SW480 (cell line): ENCODE data around the gene RAB3GAP1.

ENCODE experiments used
- DNase-seq: peaks from one replicate; pipeline ENCODE4 v3.0.0-alpha.2; 2016; ENCODE audit warnings: low spot score

Gene RAB3GAP1

GRCh38 chr2:135163901-135164300 is 111.8 kb downstream of the RAB3GAP1 start:
- DNase-seq, result no peak

- no peak for DNase-seq
Observed at GRCh38 chr2:135164431-135164830, 112.3 kb downstream of the RAB3GAP1 start.

DNA sequence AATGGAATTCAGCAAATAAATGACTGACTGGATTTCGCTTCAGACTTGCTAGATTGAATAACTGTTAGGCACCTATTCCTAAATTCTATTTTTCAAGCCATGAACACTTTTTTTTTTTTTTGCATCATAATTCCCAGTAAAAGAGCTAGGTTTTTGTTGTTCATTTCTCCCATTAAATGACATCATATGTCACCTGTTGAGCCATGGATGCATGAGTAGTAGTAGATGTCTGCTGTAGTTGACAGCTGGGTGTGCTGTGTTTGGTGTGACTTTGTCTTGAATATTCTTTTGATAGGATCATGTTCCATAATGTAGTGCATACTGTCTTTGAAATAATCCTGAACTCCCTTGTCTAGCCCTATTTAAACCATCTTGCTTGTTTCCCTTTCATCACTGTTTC is 115.2 kb downstream of the RAB3GAP1 start:
- no peak for DNase-seq

GRCh38 chr2:135168204-135168856 is 116.2 kb downstream of the RAB3GAP1 start:
- DNase-seq, result no peak

DNA sequence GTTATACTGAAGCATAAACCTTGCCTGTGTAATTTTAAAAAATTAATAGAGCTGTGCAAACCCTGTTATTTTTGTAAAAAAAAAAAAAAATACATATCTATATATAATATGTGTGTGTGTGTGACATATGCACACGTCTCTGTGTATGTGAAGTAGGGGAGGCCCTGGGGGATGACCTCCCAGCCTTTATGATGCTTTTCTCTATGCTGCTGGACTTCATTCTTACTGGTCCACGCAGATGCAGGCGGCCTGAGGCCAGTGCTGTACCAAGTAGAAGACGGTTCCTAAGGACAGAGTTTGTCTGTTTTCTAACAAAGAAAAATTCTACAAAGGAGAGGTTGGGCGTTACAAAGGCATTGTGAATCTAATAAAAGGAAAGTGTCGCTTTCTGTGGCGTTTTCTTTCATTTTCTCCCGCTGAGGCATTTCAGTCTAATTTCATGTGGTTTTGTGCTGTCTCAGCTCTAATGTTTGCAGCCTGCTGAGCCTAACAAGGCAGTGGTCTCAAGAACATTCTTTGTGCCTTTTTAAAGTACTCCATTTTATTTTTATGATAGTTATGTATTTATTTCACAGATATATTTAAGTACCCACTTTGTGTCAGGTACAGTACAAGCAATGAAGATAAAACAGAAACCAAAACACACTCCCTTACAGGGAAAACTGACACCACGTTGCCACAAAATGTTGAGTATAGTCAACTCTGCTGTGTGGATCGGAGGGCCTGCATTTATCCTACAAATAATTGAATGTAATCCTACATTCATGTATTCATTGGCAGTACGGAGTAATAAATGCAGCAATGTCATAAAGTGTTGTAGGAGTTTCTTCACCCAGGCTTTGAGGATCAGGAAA is 118.0 kb downstream of the RAB3GAP1 start:
- no peak for DNase-seq

GRCh38 chr2:135174049-135174809 is 122.1 kb downstream of the RAB3GAP1 start:
- DNase-seq, result no peak

DNA sequence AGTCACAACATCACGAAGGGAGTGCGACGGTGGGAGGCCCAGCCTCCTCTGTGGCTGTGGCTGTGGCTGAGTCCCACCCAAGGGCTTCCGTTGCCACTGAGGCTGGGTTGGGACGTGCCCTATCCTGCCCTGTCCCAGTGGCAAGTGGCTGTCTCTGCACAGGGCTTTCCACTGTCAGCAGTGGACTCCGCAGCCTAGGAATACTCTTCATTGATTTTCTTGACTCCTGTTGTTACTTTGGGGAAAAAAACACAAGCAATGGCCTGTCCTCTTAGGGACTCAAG is 122.7 kb downstream of the RAB3GAP1 start:
- DNase-seq, result no peak

- DNase-seq, result no peak
Observed at GRCh38 chr2:135175177-135175576, 123.1 kb downstream of the RAB3GAP1 start.

DNA sequence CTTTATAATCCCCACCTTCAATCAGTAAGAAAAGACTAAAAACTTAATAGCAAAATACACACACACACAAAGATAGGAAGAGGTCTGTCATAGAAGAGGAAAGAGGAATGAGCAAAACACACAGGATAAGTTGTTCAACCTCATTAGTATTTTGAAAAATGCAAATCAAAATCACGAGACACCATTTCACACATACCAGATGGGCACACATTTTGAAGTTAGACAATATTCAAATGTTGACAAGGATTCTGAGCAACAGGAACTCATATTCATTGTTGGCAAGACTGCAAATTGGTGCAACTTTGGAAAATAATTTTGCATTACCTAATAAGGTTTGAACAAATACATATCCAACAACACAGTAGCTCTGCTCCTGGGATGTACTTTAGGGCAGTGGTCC is 127.6 kb downstream of the RAB3GAP1 start:
- no peak for DNase-seq

DNA sequence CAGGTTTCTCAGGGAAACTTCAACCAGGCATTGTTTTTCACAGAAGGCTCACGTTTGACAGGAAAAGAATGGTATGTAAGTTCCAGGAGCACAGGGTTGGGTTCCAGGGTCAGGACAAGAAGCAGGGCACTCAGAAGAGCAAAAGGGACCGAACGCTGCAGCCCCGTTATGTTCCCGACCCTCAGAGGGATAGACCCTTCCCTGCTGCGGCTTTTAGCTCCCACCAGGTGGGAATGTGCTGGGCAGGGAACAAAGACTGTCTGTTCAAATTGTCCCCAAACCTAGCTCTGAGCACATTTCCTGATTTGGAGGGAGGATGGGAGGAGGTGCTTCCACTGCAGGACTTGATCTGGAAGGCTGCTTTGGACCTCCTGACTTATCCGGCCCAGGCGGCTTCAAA is 130.1 kb downstream of the RAB3GAP1 start:
- no peak for DNase-seq

DNA sequence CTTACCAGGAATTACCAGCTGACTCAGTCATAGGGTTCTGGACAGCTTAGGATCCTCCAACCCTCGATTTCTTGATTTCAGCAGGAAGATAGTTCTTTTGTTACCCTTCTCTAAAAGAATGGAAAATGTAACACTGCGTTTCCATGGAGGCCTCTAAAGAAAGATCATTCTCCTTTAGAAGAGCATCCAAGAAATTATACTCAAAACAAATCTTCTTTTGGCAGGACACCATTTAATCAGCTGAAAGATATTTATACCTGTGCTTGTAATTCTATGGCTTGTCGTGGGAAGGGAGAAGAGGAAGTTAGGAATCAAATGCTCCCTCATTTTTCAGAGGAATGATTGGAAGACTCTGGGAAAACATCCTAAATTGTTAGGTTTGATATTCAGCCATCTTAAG is 130.5 kb downstream of the RAB3GAP1 start:
- DNase-seq, result no peak

- no peak for DNase-seq
Observed at GRCh38 chr2:135183822-135184221, 131.7 kb downstream of the RAB3GAP1 start.

GRCh38 chr2:135186054-135186453 is 134.0 kb downstream of the RAB3GAP1 start:
- no peak for DNase-seq

DNA sequence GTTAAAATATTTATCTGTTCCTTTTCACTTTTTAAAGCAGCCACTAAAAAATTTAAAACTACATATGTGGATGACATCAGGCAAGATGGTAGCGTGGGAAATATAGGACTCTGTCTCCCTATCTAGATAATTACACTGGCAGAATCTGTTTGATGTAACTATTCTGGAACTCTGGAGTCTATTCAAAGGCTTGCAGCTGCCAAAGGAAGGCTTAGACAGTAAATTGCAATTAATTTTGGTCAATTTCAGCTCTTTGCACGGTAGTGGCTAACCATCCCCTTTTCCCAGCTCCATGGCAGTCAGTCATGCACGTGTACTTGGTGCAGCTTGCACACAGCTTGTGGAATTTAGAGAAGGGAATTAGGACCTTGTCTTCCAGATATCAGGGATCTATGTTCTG is 135.2 kb downstream of the RAB3GAP1 start:
- DNase-seq, result no peak

DNA sequence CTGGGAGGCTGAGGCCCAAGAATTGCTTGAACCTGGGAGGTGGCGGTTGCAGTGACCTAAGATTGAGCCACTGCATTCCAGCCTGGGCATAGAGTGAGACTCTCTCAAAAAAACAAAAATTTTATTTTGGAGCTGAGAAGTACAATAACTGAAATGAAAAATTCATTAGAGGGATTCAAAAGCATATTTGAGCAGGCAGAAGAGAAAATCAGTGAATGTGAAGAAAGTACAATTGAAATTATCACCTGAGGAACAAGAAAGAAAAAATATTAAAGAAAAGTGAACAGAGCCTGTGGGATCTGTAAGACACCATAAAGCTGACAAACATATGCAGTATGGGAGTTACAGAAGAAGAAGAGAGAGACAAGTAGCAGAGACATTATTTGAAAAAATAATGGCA is 137.1 kb downstream of the RAB3GAP1 start:
- DNase-seq, result no peak

- DNase-seq, result no peak
Observed at GRCh38 chr2:135190799-135191198, 138.7 kb downstream of the RAB3GAP1 start.

- no peak for DNase-seq
Observed at GRCh38 chr2:135198481-135198880, 146.4 kb downstream of the RAB3GAP1 start.

- DNase-seq, result no peak
Observed at GRCh38 chr2:135202751-135203150, 150.7 kb downstream of the RAB3GAP1 start.

- DNase-seq, result no peak
Observed at GRCh38 chr2:135203944-135204343, 151.9 kb downstream of the RAB3GAP1 start.

DNA sequence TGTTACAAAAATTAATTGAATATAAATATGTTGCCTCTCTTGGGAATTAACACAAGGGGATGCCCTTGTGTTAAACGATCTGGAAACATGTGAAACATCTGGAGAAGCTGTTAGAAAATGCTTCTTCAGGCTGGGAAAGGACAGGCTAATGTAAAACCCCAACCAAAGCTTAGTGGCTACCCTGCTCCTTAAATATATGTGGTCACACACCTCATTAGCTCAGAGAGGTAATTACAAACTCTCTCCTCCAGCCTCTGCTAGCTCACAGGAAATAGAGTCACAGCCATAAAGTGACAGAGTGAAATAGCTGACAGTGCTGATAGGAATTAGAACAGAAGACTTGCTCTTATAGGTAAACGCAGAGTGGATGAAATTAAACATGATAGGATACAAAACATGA is 155.9 kb downstream of the RAB3GAP1 start:
- DNase-seq, result no peak

- DNase-seq, result no peak
Observed at GRCh38 chr2:135212757-135213156, 160.7 kb downstream of the RAB3GAP1 start.

DNA sequence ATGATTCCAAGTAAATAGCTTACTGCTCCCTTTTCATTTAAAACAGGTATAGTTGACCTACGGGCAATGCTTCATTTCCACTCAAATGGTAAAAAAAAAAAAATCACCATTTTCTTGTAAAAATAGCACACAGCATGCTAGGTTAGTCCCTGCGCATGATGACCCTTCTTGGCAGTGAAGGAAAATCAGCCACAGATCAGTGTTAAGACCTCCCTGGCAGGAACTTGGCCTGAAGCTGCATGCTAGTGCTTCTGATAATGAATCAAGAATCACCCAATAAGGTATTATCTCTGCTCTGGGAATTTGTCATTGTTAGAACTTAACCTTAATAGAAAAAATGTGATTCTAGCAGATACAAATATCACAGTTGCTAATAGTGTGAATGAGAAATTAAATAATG is 166.3 kb downstream of the RAB3GAP1 start:
- no peak for DNase-seq

DNA sequence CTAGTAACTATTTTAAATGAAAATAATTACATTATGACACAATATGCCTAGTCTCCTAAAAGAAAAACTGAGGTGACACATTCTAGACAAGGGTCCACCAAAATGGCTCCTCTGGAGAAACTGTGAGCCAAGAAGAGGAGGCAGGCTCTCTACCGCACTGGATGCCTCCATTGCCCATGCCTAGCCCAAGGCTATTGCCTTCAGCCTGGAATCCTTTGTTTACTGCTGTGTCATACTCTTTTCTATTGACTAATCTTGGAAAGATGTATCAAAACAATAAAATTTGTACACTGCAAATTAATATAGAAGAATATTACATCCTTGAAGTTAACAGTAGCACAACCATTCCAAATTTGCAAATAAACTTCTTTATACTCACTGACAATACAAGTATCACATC is 167.1 kb downstream of the RAB3GAP1 start:
- no peak for DNase-seq
